Activated gamma-delta T cell (primary cell): Measurements from ENCODE around the gene KIF19.
"Not testable (repeated sequence)": the region's sequence is repeated elsewhere in the genome, so short reads cannot be mapped to it uniquely, and the experiment has no call there.

Source experiments
- DNase-seq: peaks from one replicate; lab custom pipeline; 2025; lab: John Stamatoyannopoulos, UW
- total RNA-seq, 2 donors: gene quantifications; one replicate each; lab custom pipeline; 2026; lab: John Stamatoyannopoulos, UW

KIF19 gene
- total RNA-seq: 0.72 to 10.0 reads per million in 2 donors

GRCh38 chr17:74325743-74326379, at the start of gene KIF19:
TSS of gene KIF19 (plus strand) at chr17:74326226. CDS start at chr17:74326350, 124 bp downstream.
- peak; percentile 51 for DNase-seq

GRCh38 chr17:74276541-74277009, 49.5 kb upstream of the KIF19 start:
- DNase-seq: no peak

- DNase-seq: no peak
These were observed 48.1 kb upstream of the KIF19 start for GRCh38 chr17:74277935-74278334.

- DNase-seq: not testable (repeated sequence)
These were observed 46.4 kb upstream of the KIF19 start for GRCh38 chr17:74279617-74280016.

GRCh38 chr17:74280093-74280513, 45.9 kb upstream of the KIF19 start:
- DNase-seq: no peak

- no peak for DNase-seq
These were observed 44.2 kb upstream of the KIF19 start for GRCh38 chr17:74281799-74282198.

GRCh38 chr17:74282274-74282586, 43.8 kb upstream of the KIF19 start:
- not testable (repeated sequence) for DNase-seq

- DNase-seq: no peak
These were observed 43.2 kb upstream of the KIF19 start for GRCh38 chr17:74282587-74283370.

- DNase-seq: no peak
These were observed 42.7 kb upstream of the KIF19 start for GRCh38 chr17:74283371-74283673.

GRCh38 chr17:74287031-74287602, 38.9 kb upstream of the KIF19 start:
- DNase-seq: no peak

GRCh38 chr17:74288785-74289184, 37.2 kb upstream of the KIF19 start:
- DNase-seq: no peak

GRCh38 chr17:74289688-74290087, 36.3 kb upstream of the KIF19 start:
- DNase-seq: no peak

GRCh38 chr17:74290340-74290739, 35.7 kb upstream of the KIF19 start:
- no peak for DNase-seq

- DNase-seq: no peak
These were observed 33.5 kb upstream of the KIF19 start for GRCh38 chr17:74292495-74292894.

GRCh38 chr17:74295625-74296547, 30.1 kb upstream of the KIF19 start:
- DNase-seq: no peak

GRCh38 chr17:74296548-74296936, 29.5 kb upstream of the KIF19 start:
- DNase-seq: no peak

- DNase-seq: no peak
These were observed 28.1 kb upstream of the KIF19 start for GRCh38 chr17:74297941-74298340.

- DNase-seq: no peak
These were observed 27.2 kb upstream of the KIF19 start for GRCh38 chr17:74298778-74299177.

- DNase-seq: no peak
These were observed 26.6 kb upstream of the KIF19 start for GRCh38 chr17:74299226-74300009.

- DNase-seq: no peak
These were observed 22.7 kb upstream of the KIF19 start for GRCh38 chr17:74303305-74303704.

- no peak for DNase-seq
These were observed 21.8 kb upstream of the KIF19 start for GRCh38 chr17:74304184-74304583.
